ENCODE data around the gene PTPN2. TPM values are rescaled to one million over a fixed set of nuclear protein-coding genes. Genes with fewer than 3 reads are reported as not detected.

PTPN2 gene
- total RNA-seq (ENCODE audit: unreplicated experiment): 23.9 TPM
- long read RNA-seq, transcript PTPN2-201 (9 exons, 3,467 nt): major isoform, 8 of 13 reads
- long read RNA-seq, partial matches to known transcripts: 0 of 13 reads
- long read RNA-seq, other reads (novel, unspliced or antisense): 2 of 13 reads

- peak within 1 kb of the TSS; percentile 94 for H3K4me3 Mint-ChIP-seq (ENCODE audit: unreplicated experiment)
- H3K4me1 Mint-ChIP-seq (ENCODE audit: unreplicated experiment): peaks cover 18% of the 10 kb centered on the region
- no peaks in the 10 kb centered on the region for H3K9me3 Mint-ChIP-seq (ENCODE audit: unreplicated experiment)
- TF ChIP-seq CTCF (IDR thresholded peaks at IDR 0.05; ENCODE audit: unreplicated experiment): no peak
- peak within 1 kb of the TSS; percentile 70 for H3K27ac Mint-ChIP-seq (ENCODE audit: unreplicated experiment)
- H3K36me3 Mint-ChIP-seq (ENCODE audit: low read depth, unreplicated experiment): peaks cover 14% of the 10 kb centered on the region
- peaks cover 6% of the 10 kb centered on the region for H3K27me3 Mint-ChIP-seq (ENCODE audit: unreplicated experiment)
- peak; percentile 88 for DNase-seq (ENCODE audit: low spot score)
Observed at GRCh38 chr18:12883684-12884405, at the start of gene PTPN2. Gene PTPN2 (minus strand): TSS chr18:12884237. CDS start chr18:12884141, 96 bp downstream.

GRCh38 chr18:12933327-12933726 lies 49.3 kb upstream of the PTPN2 start:
- no peaks in the 10 kb centered on the region for H3K4me1 Mint-ChIP-seq (ENCODE audit: unreplicated experiment)
- no peak overlapping the region for H3K27ac Mint-ChIP-seq (ENCODE audit: unreplicated experiment)
- H3K27me3 Mint-ChIP-seq (ENCODE audit: unreplicated experiment): no peaks in the 10 kb centered on the region
- TF ChIP-seq CTCF (IDR thresholded peaks at IDR 0.05; ENCODE audit: unreplicated experiment): no peak
- DNase-seq (ENCODE audit: low spot score): no peak
- no peaks in the 10 kb centered on the region for H3K9me3 Mint-ChIP-seq (ENCODE audit: unreplicated experiment)
- no peak overlapping the region for H3K4me3 Mint-ChIP-seq (ENCODE audit: unreplicated experiment)
- H3K36me3 Mint-ChIP-seq (ENCODE audit: low read depth, unreplicated experiment): no peaks in the 10 kb centered on the region

GRCh38 chr18:12930908-12931307 lies 46.9 kb upstream of the PTPN2 start:
- no peaks in the 10 kb centered on the region for H3K4me1 Mint-ChIP-seq (ENCODE audit: unreplicated experiment)
- H3K27ac Mint-ChIP-seq (ENCODE audit: unreplicated experiment): no peak overlapping the region
- no peaks in the 10 kb centered on the region for H3K9me3 Mint-ChIP-seq (ENCODE audit: unreplicated experiment)
- H3K27me3 Mint-ChIP-seq (ENCODE audit: unreplicated experiment): no peaks in the 10 kb centered on the region
- DNase-seq (ENCODE audit: low spot score): no peak
- no peak for TF ChIP-seq CTCF (IDR thresholded peaks at IDR 0.05; ENCODE audit: unreplicated experiment)
- no peaks in the 10 kb centered on the region for H3K36me3 Mint-ChIP-seq (ENCODE audit: low read depth, unreplicated experiment)
- H3K4me3 Mint-ChIP-seq (ENCODE audit: unreplicated experiment): no peak overlapping the region

- H3K36me3 Mint-ChIP-seq (ENCODE audit: low read depth, unreplicated experiment): no peaks in the 10 kb centered on the region
- TF ChIP-seq CTCF (IDR thresholded peaks at IDR 0.05; ENCODE audit: unreplicated experiment): no peak
- H3K27ac Mint-ChIP-seq (ENCODE audit: unreplicated experiment): no peak overlapping the region
- H3K27me3 Mint-ChIP-seq (ENCODE audit: unreplicated experiment): no peaks in the 10 kb centered on the region
- no peak for DNase-seq (ENCODE audit: low spot score)
- H3K4me1 Mint-ChIP-seq (ENCODE audit: unreplicated experiment): no peaks in the 10 kb centered on the region
- no peaks in the 10 kb centered on the region for H3K9me3 Mint-ChIP-seq (ENCODE audit: unreplicated experiment)
- no peak overlapping the region for H3K4me3 Mint-ChIP-seq (ENCODE audit: unreplicated experiment)
Observed at GRCh38 chr18:12930376-12930775, 46.3 kb upstream of the PTPN2 start.

GRCh38 chr18:12929477-12930083 lies 45.5 kb upstream of the PTPN2 start:
- Mint-ChIP-seq H3K4me1 (ENCODE audit: unreplicated experiment) (no peaks in the 10 kb centered on the region), H3K27ac (ENCODE audit: unreplicated experiment) (no peak overlapping the region)

More at GRCh38 chr18:12929477-12930083, 45.5 kb upstream of the PTPN2 start:
- H3K36me3 Mint-ChIP-seq (ENCODE audit: low read depth, unreplicated experiment): no peaks in the 10 kb centered on the region
- no peak for DNase-seq (ENCODE audit: low spot score)
- no peaks in the 10 kb centered on the region for H3K9me3 Mint-ChIP-seq (ENCODE audit: unreplicated experiment)
- no peaks in the 10 kb centered on the region for H3K27me3 Mint-ChIP-seq (ENCODE audit: unreplicated experiment)
- H3K4me3 Mint-ChIP-seq (ENCODE audit: unreplicated experiment): no peak overlapping the region
- TF ChIP-seq CTCF (IDR thresholded peaks at IDR 0.05; ENCODE audit: unreplicated experiment): no peak

Data from endothelial cell (in vitro differentiated cells).